Adipose tissue (tissue), 3 donors: ENCODE data around the gene FMO2. TPM values are rescaled to one million over a fixed set of nuclear protein-coding genes. Genes with fewer than 3 reads are reported as not detected.

Source experiments
- H3K27ac ChIP-seq: one replicate; pipeline ENCODE4 v1.5.1; 2013; ENCODE audit warnings: low read depth, low read length
- WGBS, 3 donors: extraction: QIAGEN DNeasy Blood & Tissue Kit; methylation state at CpG; one replicate each; pipeline ENCODE4 v1.1.7; 2013; 5-methylcytosine and 5-hydroxymethylcytosine counted together
- polyA plus RNA-seq, 3 donors: library from polyadenylated mRNA; stranded (reverse); fragments of 200-250 nt; gene quantifications; one replicate each; pipeline ENCODE4 v1.2.3, GENCODE V29; 2013
- donor health status: healthy with polysubstance abuse.
- donor health status: Bipolar disorder and iron deficiency.
- donor health status: healthy.

FMO2 gene
- polyA plus RNA-seq, 3 donors = 3.3 to 79.6 (median 28.1) TPM

GRCh38 chr1:171248302-171248701 lies 63.2 kb downstream of the FMO2 start, which contains the start of gene FMO1:
Gene FMO1, plus strand, starts transcription at chr1:171248494. Its CDS starts 9,594 bp downstream, at chr1:171258088.
- WGBS, 3 donors = 31 to 83% (median 79%) methylated on average over 4 of the region's 4 CpGs
- H3K27ac ChIP-seq = no peak within 1 kb of the TSS

DNA sequence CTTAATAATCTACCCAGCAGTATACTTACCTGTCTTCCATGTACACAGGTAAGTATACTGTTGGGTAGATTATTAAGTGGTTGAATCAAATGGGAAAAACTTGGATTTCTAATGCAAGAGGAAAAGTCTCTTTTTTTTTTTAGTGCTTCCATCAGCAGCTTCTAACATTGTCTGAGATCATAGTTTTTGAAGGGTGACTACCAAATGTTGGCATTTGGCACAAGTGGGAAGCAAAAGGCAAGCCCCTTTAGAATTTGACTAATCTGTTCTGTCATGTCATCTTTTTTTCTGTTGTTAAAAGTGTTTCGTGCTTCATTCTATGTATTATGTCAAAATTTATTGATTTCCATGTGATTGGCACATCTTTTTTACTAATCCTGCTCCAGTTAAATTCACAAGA lies 63.7 kb downstream of the FMO2 start:
- H3K27ac ChIP-seq = no peak overlapping the region
- 0 to 95% (median 92%) methylated on average over 1 of the region's 1 CpG for WGBS, 3 donors

DNA sequence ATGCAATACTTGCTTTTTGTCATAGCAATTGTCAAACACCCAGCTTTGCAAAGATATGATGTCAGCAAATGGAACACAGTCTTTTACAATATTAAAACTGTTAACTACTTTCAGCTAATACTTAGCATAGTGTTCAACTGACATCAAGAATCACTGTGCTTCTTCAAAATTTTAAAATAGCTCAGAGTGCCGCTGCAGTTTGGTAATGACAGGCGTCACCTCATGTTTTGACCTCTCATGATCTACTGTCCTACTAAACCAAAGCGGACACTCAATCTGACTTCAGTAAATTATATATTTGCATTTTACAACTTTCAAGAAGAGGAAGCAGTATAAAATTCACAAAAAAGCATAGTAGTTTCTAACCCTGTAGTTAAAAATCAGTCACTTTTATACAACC lies 65.2 kb downstream of the FMO2 start:
- no peak overlapping the region for H3K27ac ChIP-seq
- WGBS, 3 donors = 85 to 93% (median 87%) methylated on average over 3 of the region's 3 CpGs

- H3K27ac ChIP-seq = no peak overlapping the region
- 1 to 9% (median 8%) methylated on average over 34 of the region's 34 CpGs for WGBS, 3 donors
Observed at GRCh38 chr1:171251042-171251951, 66.2 kb downstream of the FMO2 start.

- 36 to 38% (median 37%) methylated on average over 6 of the region's 6 CpGs for WGBS, 3 donors
- no peak overlapping the region for H3K27ac ChIP-seq
Observed at GRCh38 chr1:171251952-171252300, 66.8 kb downstream of the FMO2 start.

DNA sequence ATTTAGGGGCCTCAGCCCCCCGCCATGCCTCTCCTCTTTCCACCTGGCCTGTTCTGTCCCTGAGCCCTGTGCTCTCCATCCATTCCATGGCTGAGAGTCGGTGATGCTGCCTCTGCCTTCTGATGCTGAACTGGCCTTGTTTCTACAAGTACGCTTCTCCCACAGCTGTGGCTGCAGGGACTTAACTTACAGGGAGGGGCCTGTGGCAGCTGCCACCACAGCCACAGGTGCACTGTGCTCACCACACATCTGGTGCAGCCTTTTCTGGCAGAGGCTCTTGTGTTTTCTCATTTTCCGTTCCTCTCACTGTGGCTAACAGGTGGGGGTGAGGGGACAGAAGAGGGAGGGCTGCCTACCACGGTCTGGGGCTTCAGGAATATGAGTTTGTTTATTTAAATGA lies 67.4 kb downstream of the FMO2 start:
- H3K27ac ChIP-seq = no peak overlapping the region
- WGBS, 3 donors = 69 to 80% (median 79%) methylated on average over 5 of the region's 5 CpGs

- WGBS, 3 donors = 68 to 84% (median 79%) methylated on average over 4 of the region's 4 CpGs
- H3K27ac ChIP-seq = no peak overlapping the region
Observed at GRCh38 chr1:171254859-171255258, 69.8 kb downstream of the FMO2 start.

DNA sequence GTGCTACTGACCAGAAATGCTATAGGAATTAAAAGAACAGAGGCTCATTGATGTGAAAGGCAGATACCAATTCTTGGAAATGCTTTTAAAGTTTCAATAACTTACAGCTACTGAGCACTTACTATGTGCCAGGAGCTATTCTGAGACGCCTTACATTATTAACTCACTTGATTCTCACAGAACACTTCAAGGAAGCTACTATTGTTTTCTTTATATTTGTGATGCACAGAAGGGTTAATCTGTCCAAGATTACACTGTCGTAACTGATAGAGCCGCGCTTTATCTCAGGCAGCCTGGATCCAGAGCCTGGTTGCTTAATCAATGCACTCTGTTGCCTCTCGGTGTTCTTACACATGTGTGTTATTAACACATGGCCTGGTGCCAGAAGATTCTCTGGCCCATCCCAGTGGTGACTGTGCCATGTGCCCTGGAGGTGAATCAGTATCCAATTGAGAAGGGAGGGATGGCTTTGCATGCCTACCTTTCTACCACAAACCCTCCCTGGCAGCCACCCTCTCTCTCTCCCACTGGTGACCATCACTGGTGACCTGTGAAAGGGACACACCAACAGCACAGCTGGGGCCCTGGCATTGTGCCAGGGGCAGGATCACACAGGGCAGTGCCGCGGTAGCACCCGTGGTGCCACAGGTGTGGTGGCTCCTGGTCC lies 72.0 kb downstream of the FMO2 start:
- no peak overlapping the region for H3K27ac ChIP-seq
- 18 to 59% (median 48%) methylated on average over 8 of the region's 8 CpGs for WGBS, 3 donors

GRCh38 chr1:171257607-171258076 lies 72.5 kb downstream of the FMO2 start:
- H3K27ac ChIP-seq = no peak overlapping the region
- WGBS, 3 donors = 46 to 55% (median 49%) methylated on average over 5 of the region's 5 CpGs

DNA sequence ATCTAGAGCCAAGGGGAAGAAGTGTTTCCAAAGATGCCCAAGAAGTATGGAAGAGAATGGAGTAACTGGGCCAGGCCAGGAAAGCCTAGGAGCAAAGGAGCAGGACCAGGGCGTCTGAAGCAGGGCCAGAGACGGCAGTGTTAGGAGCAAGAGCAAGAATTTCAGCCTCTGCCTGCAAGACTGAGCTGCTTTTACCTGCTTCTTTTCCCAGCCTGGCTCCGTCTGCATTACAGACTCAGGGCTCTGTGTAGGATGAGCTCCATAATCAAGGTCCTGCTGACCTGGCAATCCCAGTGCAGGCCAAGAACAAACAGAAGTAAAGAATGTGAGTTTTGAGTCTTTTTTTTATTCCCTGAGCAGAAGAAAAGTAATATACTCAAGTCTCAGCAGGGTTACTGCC lies 73.3 kb downstream of the FMO2 start:
- no peak overlapping the region for H3K27ac ChIP-seq
- 59 to 84% (median 64%) methylated on average over 3 of the region's 3 CpGs for WGBS, 3 donors

- 65 to 82% (median 69%) methylated on average over 2 of the region's 2 CpGs for WGBS, 3 donors
- H3K27ac ChIP-seq = no peak overlapping the region
Observed at GRCh38 chr1:171258943-171259342, 73.8 kb downstream of the FMO2 start.

Other genes with a start within 250 kb of the FMO2 start
- gene MROH9, start 249.8 kb upstream of the FMO2 start, polyA plus RNA-seq = not detected
- 10 to 100 TPM in 1 of 3 donors, 1 to 10 TPM in 1, under 1 TPM in 1; 0.59 to 13.2 (median 3.4) TPM for gene FMO3, start 94.4 kb upstream of the FMO2 start, polyA plus RNA-seq
- 10 to 100 TPM in 1 of 3 donors, 1 to 10 TPM in 2; 1.2 to 15.5 (median 2.4) TPM for gene FMO1, start 63.2 kb downstream of the FMO2 start, polyA plus RNA-seq
- gene FMO4, start 128.9 kb downstream of the FMO2 start, polyA plus RNA-seq = 1 to 10 TPM; 2.1 to 3.6 (median 2.6) TPM